ENCODE measurements around the gene PDE4A. TPM values are rescaled to one million over a fixed set of nuclear protein-coding genes. Genes with fewer than 3 reads are reported as not detected.
"Not testable (repeated sequence)": the region's sequence is repeated elsewhere in the genome, so short reads cannot be mapped to it uniquely, and the experiment has no call there.

PDE4A gene
- total RNA-seq (10 to 100 TPM in 3 of 4 donors, 1 to 10 TPM in 1; 7.9 to 29.0 (median 16.8) TPM), polyA plus RNA-seq (10 to 100 TPM in 2 of 3 donors, 1 to 10 TPM in 1; 4.1 to 15.1 (median 11.5) TPM)
- long read RNA-seq, donor 1, partial matches to known transcripts, result 1 of 9 reads
- long read RNA-seq, donor 1, other reads (novel, unspliced or antisense), result 4 of 9 reads
- long read RNA-seq, donor 2, transcript PDE4A-201 (15 exons, 2,583 nt), result major isoform, 9 of 21 reads
- long read RNA-seq, donor 2, partial matches to known transcripts, result 3 of 21 reads
- long read RNA-seq, donor 2, other reads (novel, unspliced or antisense), result 7 of 21 reads

DNA sequence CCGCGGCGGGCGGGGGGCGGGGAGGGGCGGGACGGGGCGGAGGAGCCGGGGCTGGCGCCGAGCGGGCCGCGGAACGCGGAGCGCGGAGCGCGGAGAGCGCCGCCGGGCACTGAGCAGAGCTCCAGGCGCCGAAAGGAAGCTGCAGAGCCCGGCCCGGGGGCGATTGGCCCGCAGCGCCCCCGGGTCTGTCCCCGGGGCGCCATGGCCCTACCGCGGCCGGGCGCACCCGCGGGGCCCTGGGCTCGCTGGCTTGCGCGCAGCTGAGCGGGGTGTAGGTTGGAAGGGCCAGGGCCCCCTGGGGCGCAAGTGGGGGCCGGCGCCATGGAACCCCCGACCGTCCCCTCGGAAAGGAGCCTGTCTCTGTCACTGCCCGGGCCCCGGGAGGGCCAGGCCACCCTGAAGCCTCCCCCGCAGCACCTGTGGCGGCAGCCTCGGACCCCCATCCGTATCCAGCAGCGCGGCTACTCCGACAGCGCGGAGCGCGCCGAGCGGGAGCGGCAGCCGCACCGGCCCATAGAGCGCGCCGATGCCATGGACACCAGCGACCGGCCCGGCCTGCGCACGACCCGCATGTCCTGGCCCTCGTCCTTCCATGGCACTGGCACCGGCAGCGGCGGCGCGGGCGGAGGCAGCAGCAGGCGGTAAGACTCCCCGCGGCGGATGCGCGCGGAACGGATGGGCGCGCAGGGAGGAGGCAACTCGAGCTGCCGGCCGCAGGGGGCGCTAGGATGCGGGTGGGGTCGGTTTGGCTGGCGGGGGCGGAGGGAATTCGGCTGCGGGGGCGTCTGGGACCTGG is at the start of gene PDE4A:
Gene PDE4A (plus strand): TSS at position 95 of the 796 bp plus-strand sequence. CDS start 227 bp downstream, at position 322.
- peak in 1 of 2 donors; percentile 60 for DNase-seq
- WGBS, 3 donors, result 1% methylated on average over 38 to 102 of the region's 104 CpGs
- intact Hi-C loops (cut with DNase I), result no loop called here
- peak; percentile 21 for TF ChIP-seq CTCF (IDR thresholded peaks at IDR 0.05)
- ATAC-seq, result no peak
- Histone ChIP-seq H3K27ac (no peak within 1 kb of the TSS), H3K9me3 (no peaks in the 10 kb centered on the region), H3K4me1 (peaks cover 22% of the 10 kb centered on the region), H3K27me3 (ENCODE audit: insufficient read depth in 3 of 3, low read length in 2 of 3) (peaks cover 0 to 70% (median 26%) of the 10 kb centered on the region in 3 donors), H3K36me3 (ENCODE audit: insufficient read depth in 1 of 2, low read depth in 1 of 2) (no peaks in the 10 kb centered on the region), H3K4me3 (peak within 1 kb of the TSS; percentile 40)

GRCh38 chr19:10372690-10373089 is 47.6 kb upstream of the PDE4A start:
- no peak overlapping the region for H3K27ac ChIP-seq
- TF ChIP-seq CTCF (IDR thresholded peaks at IDR 0.05), result no peak
- no peak for DNase-seq
- H3K9me3 ChIP-seq, result no peaks in the 10 kb centered on the region
- peaks cover 0 to 58% of the 10 kb centered on the region in 2 donors for H3K36me3 ChIP-seq (ENCODE audit: insufficient read depth in 1 of 2, low read depth in 1 of 2)
- ATAC-seq, result no peak
- WGBS, 3 donors, result 89 to 98% (median 97%) methylated on average over 3 of the region's 3 CpGs
- no peaks in the 10 kb centered on the region for H3K4me1 ChIP-seq
- intact Hi-C loops (cut with DNase I), result no loop called here
- no peaks in the 10 kb centered on the region for H3K27me3 ChIP-seq (ENCODE audit: insufficient read depth in 3 of 3, low read length in 2 of 3)
- H3K4me3 ChIP-seq, result no peak overlapping the region

GRCh38 chr19:10374931-10375330 is 45.4 kb upstream of the PDE4A start:
- no peak for ATAC-seq
- intact Hi-C loops (cut with DNase I), result no loop called here
- peaks cover 0 to 54% of the 10 kb centered on the region in 2 donors for H3K36me3 ChIP-seq (ENCODE audit: insufficient read depth in 1 of 2, low read depth in 1 of 2)
- no peak overlapping the region for H3K27ac ChIP-seq
- H3K27me3 ChIP-seq (ENCODE audit: insufficient read depth in 3 of 3, low read length in 2 of 3), result no peaks in the 10 kb centered on the region
- no peak overlapping the region for H3K4me3 ChIP-seq
- DNase-seq, result no peak
- peaks cover 6% of the 10 kb centered on the region for H3K4me1 ChIP-seq
- no peak for TF ChIP-seq CTCF (IDR thresholded peaks at IDR 0.05)
- 81 to 89% (median 88%) methylated on average over 5 of the region's 5 CpGs for WGBS, 3 donors
- no peaks in the 10 kb centered on the region for H3K9me3 ChIP-seq

GRCh38 chr19:10377140-10377640 is 43.1 kb upstream of the PDE4A start:
- H3K9me3 ChIP-seq; ATAC-seq; H3K27ac ChIP-seq; intact Hi-C loops (cut with DNase I); H3K4me3 ChIP-seq; H3K4me1 ChIP-seq; H3K27me3 ChIP-seq (ENCODE audit: insufficient read depth in 3 of 3, low read length in 2 of 3); DNase-seq: not testable (repeated sequence)
- peaks cover 0 to 41% of the 10 kb centered on the region in 2 donors for H3K36me3 ChIP-seq (ENCODE audit: insufficient read depth in 1 of 2, low read depth in 1 of 2)
- 89 to 95% (median 91%) methylated on average over 2 of the region's 2 CpGs for WGBS, 3 donors

- intact Hi-C loops (cut with DNase I), result no loop called here
- ATAC-seq (no peak), DNase-seq (no peak)
- Histone ChIP-seq H3K9me3 (no peaks in the 10 kb centered on the region), H3K27me3 (ENCODE audit: insufficient read depth in 3 of 3, low read length in 2 of 3) (no peaks in the 10 kb centered on the region), H3K36me3 (ENCODE audit: insufficient read depth in 1 of 2, low read depth in 1 of 2) (peaks cover 0 to 31% of the 10 kb centered on the region in 2 donors), H3K27ac (no peak overlapping the region), H3K4me1 (peaks cover 6% of the 10 kb centered on the region), H3K4me3 (no peak overlapping the region)
- TF ChIP-seq CTCF (IDR thresholded peaks at IDR 0.05), result no peak
- WGBS, 3 donors, result 87 to 96% (median 95%) methylated on average over 5 to 8 of the region's 8 CpGs
These were observed 42.2 kb upstream of the PDE4A start for GRCh38 chr19:10378124-10378523.

Measured in psoas muscle (tissue), 8 donors.